C4-2B (cell line): ENCODE measurements around the gene PRSS27.

ENCODE experiments used
- ZFX ChIP-seq: fragments of 450-650 bp; IDR thresholded peaks from 2 replicates; pipeline ENCODE4 v1.6.1; 2017
- TF ChIP-seq, protein P1 (sequence below): fragments of 450-650 bp; conservative IDR thresholded peaks from 2 replicates; pipeline ENCODE4 v1.5.1; 2017; ENCODE audit warnings: mild to moderate bottlenecking

DNA sequence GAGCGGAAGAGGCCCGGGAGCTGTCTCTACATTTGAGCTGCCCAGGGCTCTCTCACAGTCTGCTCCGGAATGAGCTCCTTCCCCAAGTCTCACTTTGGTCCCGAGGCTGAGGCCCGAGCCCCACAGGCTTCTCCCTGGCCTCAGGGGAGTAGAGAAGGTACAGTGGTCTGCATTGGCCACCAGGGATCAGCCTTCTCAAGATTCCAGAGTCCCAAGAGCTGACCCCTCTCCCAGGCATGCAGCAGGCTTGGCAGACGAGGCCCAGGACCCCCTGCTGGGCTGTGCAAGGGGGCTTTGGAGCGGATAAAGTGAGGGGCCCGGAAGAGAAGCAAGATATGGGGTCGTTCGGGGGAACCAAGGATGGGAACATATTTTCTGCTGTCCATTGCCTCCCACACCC, 3.1 kb downstream of the PRSS27 start:
- TF ChIP-seq, protein P1, sequence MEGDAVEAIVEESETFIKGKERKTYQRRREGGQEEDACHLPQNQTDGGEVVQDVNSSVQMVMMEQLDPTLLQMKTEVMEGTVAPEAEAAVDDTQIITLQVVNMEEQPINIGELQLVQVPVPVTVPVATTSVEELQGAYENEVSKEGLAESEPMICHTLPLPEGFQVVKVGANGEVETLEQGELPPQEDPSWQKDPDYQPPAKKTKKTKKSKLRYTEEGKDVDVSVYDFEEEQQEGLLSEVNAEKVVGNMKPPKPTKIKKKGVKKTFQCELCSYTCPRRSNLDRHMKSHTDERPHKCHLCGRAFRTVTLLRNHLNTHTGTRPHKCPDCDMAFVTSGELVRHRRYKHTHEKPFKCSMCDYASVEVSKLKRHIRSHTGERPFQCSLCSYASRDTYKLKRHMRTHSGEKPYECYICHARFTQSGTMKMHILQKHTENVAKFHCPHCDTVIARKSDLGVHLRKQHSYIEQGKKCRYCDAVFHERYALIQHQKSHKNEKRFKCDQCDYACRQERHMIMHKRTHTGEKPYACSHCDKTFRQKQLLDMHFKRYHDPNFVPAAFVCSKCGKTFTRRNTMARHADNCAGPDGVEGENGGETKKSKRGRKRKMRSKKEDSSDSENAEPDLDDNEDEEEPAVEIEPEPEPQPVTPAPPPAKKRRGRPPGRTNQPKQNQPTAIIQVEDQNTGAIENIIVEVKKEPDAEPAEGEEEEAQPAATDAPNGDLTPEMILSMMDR = no peak
- no peak for TF ChIP-seq ZFX
